Neutrophil (primary cell): ENCODE results near the gene CCDC57.

ENCODE experiments used
- H3K27ac ChIP-seq: fragments of 200-600 bp; sonication (generic); 2 replicates; pipeline ENCODE4 v1.5.1; 2016; ENCODE audit warnings: mild to moderate bottlenecking, moderate library complexity
- H3K27me3 ChIP-seq: fragments of 200-600 bp; sonication (generic); 2 replicates; pipeline ENCODE4 v1.6.0; 2016; ENCODE audit warnings: mild to moderate bottlenecking
- H3K36me3 ChIP-seq: fragments of 200-600 bp; sonication (generic); 2 replicates; pipeline ENCODE4 v1.5.1; 2017
- H3K4me1 ChIP-seq, 2 experiments: fragments of 200-600 bp in 1 of 2; sonication (generic) in 1 of 2; 1 replicate in 1 of 2; 2 replicates in 1 of 2; pipeline versions ENCODE4 v1.5.1 to v1.6.1; 2013 to 2016; ENCODE audit warnings: low read depth in 1 of 2, low read length in 1 of 2, mild to moderate bottlenecking in 1 of 2, moderate library complexity in 1 of 2; ENCODE audit not compliant: control insufficient read depth in 1 of 2, insufficient read depth in 1 of 2
- H3K4me3 ChIP-seq, 2 experiments: fragments of 200-600 bp in 1 of 2; sonication (generic) in 1 of 2; 1 replicate in 1 of 2; 2 replicates in 1 of 2; pipeline ENCODE4 v1.5.1; 2013 to 2016; ENCODE audit warnings: low read depth in 1 of 2, low read length in 1 of 2, mild to moderate bottlenecking in 1 of 2, moderate library complexity in 1 of 2
- H3K9me3 ChIP-seq: fragments of 200-600 bp; sonication (generic); 2 replicates; pipeline ENCODE4 v1.5.1; 2016
- CTCF ChIP-seq: fragments of 200-600 bp; sonication (generic); IDR thresholded peaks from 2 replicates; pipeline ENCODE4 v1.5.1; 2016; ENCODE audit warnings: antibody characterized with exemption

Gene CCDC57

GRCh38 chr17:82108496-82108945 lies 104.1 kb downstream of the CCDC57 start:
- no peak overlapping the region for H3K27ac ChIP-seq
- H3K4me1 ChIP-seq: peaks cover 35 to 42% of the 10 kb centered on the region in 2 experiments
- peaks cover 5% of the 10 kb centered on the region for H3K36me3 ChIP-seq
- TF ChIP-seq CTCF: no peak
- no peak overlapping the region for H3K4me3 ChIP-seq
- H3K9me3 ChIP-seq: no peaks in the 10 kb centered on the region
- H3K27me3 ChIP-seq: no peaks in the 10 kb centered on the region

- no peak for TF ChIP-seq CTCF
- no peak overlapping the region for H3K27ac ChIP-seq
These were observed 104.6 kb downstream of the CCDC57 start for GRCh38 chr17:82108038-82108437.

DNA sequence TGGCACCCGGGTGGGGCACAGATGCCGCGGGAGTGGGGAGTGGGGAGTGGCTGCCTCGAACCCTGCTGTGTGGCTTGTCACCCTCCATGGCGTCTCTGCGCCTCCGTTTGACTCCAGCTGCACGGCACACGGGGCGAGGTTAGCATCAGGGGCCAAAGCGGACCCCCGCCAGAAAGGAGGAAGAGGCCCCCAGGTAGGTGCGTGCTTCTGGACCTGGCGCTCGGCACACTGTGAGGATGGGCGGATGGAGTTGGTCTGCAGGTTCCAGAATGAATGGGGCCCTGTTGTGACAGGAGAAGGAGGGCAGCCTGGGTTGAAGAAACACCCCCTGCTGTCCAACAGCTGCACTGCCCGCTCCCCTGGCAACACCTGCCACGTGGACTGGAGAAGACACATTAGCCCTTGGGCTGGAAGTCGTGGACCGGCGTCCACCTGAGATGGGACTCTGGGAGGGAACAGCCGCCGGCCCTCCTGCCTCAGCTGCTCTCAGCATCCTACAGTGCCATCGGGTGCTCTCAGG lies 105.2 kb downstream of the CCDC57 start:
- Histone ChIP-seq H3K4me1 (peaks cover 26 to 30% of the 10 kb centered on the region in 2 experiments), H3K27me3 (no peaks in the 10 kb centered on the region), H3K36me3 (no peaks in the 10 kb centered on the region), H3K27ac (peak overlapping the region; percentile 89), H3K9me3 (no peaks in the 10 kb centered on the region), H3K4me3 (no peak overlapping the region)
- no peak for TF ChIP-seq CTCF

More at GRCh38 chr17:82108038-82108437, 104.6 kb downstream of the CCDC57 start:
- no peaks in the 10 kb centered on the region for H3K9me3 ChIP-seq
- H3K36me3 ChIP-seq: peaks cover 1% of the 10 kb centered on the region
- H3K27me3 ChIP-seq: no peaks in the 10 kb centered on the region
- peaks cover 30 to 37% of the 10 kb centered on the region in 2 experiments for H3K4me1 ChIP-seq
- H3K4me3 ChIP-seq: no peak overlapping the region

GRCh38 chr17:82106688-82107305 lies 105.8 kb downstream of the CCDC57 start:
- H3K36me3 ChIP-seq: no peaks in the 10 kb centered on the region
- no peaks in the 10 kb centered on the region for H3K27me3 ChIP-seq
- peaks cover 26 to 32% of the 10 kb centered on the region in 2 experiments for H3K4me1 ChIP-seq
- H3K27ac ChIP-seq: peak overlapping the region; percentile 89
- TF ChIP-seq CTCF: no peak
- H3K4me3 ChIP-seq: peak overlapping the region; percentile 61 to 62
- H3K9me3 ChIP-seq: no peaks in the 10 kb centered on the region

- no peaks in the 10 kb centered on the region for H3K9me3 ChIP-seq
- peaks cover 26 to 39% of the 10 kb centered on the region in 2 experiments for H3K4me1 ChIP-seq
- peak overlapping the region; percentile 61 to 62 for H3K4me3 ChIP-seq
- H3K27ac ChIP-seq: peak overlapping the region; percentile 89
- H3K27me3 ChIP-seq: no peaks in the 10 kb centered on the region
- no peaks in the 10 kb centered on the region for H3K36me3 ChIP-seq
- TF ChIP-seq CTCF: peak; percentile 66
These were observed 106.6 kb downstream of the CCDC57 start for GRCh38 chr17:82105882-82106687.
